Hepatocyte (in vitro differentiated cells): ENCODE measurements around the gene GATA5.

Experiments
- CTCF ChIP-seq: fragments of 200-600 bp; sonication (generic); IDR thresholded peaks from 2 replicates; pipeline ENCODE4 v1.5.1; 2016; ENCODE audit warnings: antibody characterized with exemption, mild to moderate bottlenecking; ENCODE audit not compliant: poor library complexity
- EZH2 ChIP-seq: fragments of 200-600 bp; sonication (generic); IDR thresholded peaks from 2 replicates; pipeline ENCODE4 v1.6.1; 2016; ENCODE audit warnings: antibody characterized with exemption, mild to moderate bottlenecking, borderline replicate concordance
- EZH2phosphoT487 ChIP-seq: fragments of 200-600 bp; sonication (generic); IDR thresholded peaks from one replicate; pipeline ENCODE4 v1.6.1; 2018; ENCODE audit warnings: antibody characterized with exemption, mild to moderate bottlenecking, low read depth, moderate library complexity; ENCODE audit not compliant: unreplicated experiment, severe bottlenecking

- TF ChIP-seq CTCF (peak; percentile 8), EZH2phosphoT487 (no peak), EZH2 (no peak)
Measured at GRCh38 chr20:62427172-62428001, 48.4 kb downstream of the GATA5 start, which contains the start of gene RBBP8NL.
